Eye (tissue), 1 donor: ENCODE data around the gene CENPP.
A peak's percentile ranks its signal among the peaks of the same experiment; 100 is the strongest.

Experiments
- DNase-seq: peaks from one replicate; pipeline ENCODE4 v3.0.0-alpha.2; 2015

The CENPP gene

DNA sequence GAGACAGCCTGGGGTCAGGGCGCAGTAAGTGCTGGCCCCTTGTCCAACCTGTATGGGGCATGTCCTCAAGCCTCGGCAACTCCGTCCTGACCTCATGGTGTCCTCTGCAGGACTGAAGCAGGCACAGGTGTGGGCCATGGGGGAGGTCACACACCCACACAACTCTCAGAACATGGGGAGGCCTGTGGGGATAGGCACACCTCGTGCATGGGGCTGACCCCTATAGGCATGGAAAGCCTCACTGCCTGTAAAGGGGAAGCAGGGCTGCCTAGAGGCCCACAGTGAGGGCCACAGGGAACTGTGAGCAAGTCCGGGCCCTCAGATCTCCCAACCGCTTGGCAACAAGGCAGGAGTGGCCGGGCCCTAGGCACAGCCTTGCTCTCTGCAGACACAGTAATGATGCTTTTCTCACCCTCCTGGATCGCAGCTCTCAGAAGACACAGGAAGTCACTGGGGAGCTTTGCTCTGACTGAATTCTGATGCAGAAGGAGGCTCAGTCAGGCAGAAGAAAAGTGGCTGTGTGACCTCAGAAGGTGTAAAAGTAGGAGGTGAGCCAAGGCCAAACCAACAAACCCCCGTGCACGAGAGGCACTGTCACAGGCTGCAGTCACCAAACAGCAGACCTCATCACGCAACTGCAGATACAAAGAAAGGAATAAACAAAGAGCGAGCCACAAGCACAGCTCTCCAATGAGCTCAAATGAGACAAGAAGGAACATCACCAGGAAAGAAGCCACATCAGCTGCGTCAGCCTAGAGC lies 338.8 kb downstream of the CENPP start:
- no peak for DNase-seq

GRCh38 chr9:92665836-92666235 lies 340.1 kb downstream of the CENPP start:
- DNase-seq = no peak

GRCh38 chr9:92666236-92666635 lies 340.5 kb downstream of the CENPP start:
- no peak for DNase-seq

DNA sequence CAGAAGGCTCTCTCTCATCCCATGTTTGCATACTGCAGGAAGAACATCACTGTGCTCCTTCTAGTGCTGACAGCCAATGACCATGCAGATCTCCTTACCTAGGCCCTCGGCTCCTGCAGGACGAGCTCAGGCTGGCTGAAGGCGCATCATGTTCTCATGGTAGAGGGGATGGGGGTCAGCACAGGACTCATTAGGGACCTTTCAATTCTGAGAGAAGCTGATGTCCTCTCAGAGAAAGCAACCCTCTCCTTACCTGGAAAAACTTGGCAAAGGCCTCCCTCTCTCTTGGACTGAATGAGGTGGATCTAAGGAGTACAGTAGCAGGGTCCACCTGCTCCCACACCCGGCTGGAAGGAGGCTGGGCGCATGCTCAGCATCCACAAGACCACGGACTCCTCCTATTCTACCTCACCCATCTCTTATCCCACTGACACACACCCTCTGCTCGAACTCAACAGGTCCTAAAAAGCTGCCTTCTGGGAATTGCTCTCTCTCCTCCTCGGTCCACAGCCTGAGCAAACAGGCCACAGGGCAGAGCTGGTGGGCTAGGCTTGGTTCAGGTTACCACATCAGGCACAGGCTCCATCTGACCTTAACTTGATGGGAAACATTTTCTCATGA lies 341.3 kb downstream of the CENPP start:
- DNase-seq = no peak

DNA sequence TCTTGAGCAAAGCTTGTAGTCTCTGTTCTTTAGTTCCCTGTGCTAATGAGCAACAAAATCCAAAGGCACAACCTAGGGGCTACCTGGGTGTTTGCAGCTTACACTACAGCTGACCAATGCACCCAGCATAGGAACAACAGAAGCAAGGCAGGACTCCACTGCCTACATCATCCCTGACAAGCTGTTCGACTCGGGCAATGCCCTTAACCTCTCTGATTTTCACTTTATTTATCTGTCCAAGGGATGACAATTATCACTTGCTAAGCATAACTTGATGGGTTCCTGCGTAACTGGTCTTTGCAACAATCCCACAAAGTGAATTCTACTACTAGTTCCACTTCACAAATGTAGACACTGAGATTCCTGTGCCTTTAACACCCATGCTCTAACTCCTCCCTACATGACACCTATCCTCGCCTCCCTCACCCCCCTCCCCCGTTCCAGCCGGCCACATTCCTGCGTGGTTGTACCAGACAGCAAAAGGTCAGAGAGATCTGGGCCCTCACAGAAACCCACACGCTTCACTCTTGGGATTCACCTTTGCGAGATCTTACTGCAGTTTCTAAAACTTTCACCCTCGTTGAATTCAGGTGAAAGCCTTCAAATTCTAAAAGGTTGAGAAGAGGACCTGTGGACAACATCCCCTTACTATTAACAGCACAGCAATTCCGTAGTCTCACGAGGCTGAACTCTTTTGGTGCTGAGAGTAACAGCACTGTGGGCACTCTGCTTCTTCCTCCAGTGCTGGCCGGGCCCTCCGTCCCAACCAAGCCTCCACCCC lies 343.2 kb downstream of the CENPP start:
- peak; percentile 58 for DNase-seq

DNA sequence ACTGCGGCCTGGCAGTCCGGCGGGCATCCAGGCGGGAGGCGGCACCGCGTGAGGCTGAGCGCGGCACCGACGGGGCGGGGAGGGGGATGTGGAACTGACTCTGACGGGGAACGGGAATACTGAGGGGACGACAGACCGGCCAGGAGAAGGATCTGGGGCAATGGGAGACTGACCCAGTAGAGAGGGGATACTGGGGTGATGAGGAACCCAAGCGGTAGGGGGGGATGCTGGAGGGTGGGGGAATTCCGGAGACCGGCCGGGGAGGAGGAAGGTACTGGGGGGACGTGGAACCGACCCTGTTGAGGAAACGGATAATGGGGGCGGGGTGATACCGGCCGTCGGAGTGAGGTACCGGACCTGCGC lies 343.8 kb downstream of the CENPP start:
- DNase-seq = no peak
